Colonic mucosa (tissue), 4 donors: Measurements from ENCODE around the gene STX16. TPM values are rescaled to one million over a fixed set of nuclear protein-coding genes. Genes with fewer than 3 reads are reported as not detected.

Source experiments
- DNase-seq: peaks from one replicate; pipeline ENCODE4 v3.0.0-alpha.2; 2020
- H3K27ac ChIP-seq: fragments of 200-600 bp; one replicate; pipeline ENCODE4 v1.8.0; 2021
- H3K27me3 ChIP-seq: fragments of 200-600 bp; one replicate; pipeline ENCODE4 v1.8.0; 2021
- H3K36me3 ChIP-seq: fragments of 200-600 bp; one replicate; pipeline ENCODE4 v1.8.0; 2021
- H3K4me1 ChIP-seq: fragments of 200-600 bp; one replicate; pipeline ENCODE4 v1.8.0; 2021; ENCODE audit warnings: mild to moderate bottlenecking
- H3K4me3 ChIP-seq: fragments of 200-600 bp; one replicate; pipeline ENCODE4 v1.8.0; 2021
- H3K9ac ChIP-seq, 2 donors: one replicate each; pipeline ENCODE4 v1.7.0; 2013; ENCODE audit warnings: control low read depth in 2 of 2, low read depth in 2 of 2, low read length in 2 of 2
- H3K9me3 ChIP-seq: fragments of 200-600 bp; one replicate; pipeline ENCODE4 v1.8.0; 2021
- CTCF ChIP-seq: fragments of 200-600 bp; IDR thresholded peaks from one replicate; pipeline ENCODE4 v1.8.0; 2022; ENCODE audit warnings: antibody characterized with exemption, mild to moderate bottlenecking
- intact Hi-C: fragments of 100-400 bp; cut with DNase I; formaldehyde crosslinking; loops from one replicate; pipeline ENCODE4 v1.14.1; 2022
- total RNA-seq, 2 donors: library from RNA; stranded (reverse); fragmentation: NEBNext Ultra II Directional in 1 of 2; extraction: Animal tissue kit (Norgen Biotek cat#: 25700) in 1 of 2; gene quantifications; one replicate each; pipeline ENCODE4 v1.2.1, GENCODE V29; 2021
- donor health status: healthy.
- donor health status: DM: no; HTN: no; CAD: no.
- donor health status: DM: no; HTN: no; CAD: no.

STX16 gene
- total RNA-seq, 2 donors from 2014 or later, result 36.3 to 38.3 TPM

- H3K4me3 ChIP-seq, result no peak overlapping the region
- no peak overlapping the region for H3K27ac ChIP-seq
- H3K9ac ChIP-seq, result no peak overlapping the region
- no peaks in the 10 kb centered on the region for H3K4me1 ChIP-seq
- DNase-seq, result no peak
- no peak for TF ChIP-seq CTCF
- H3K36me3 ChIP-seq, result no peaks in the 10 kb centered on the region
- no peaks in the 10 kb centered on the region for H3K9me3 ChIP-seq
- no peaks in the 10 kb centered on the region for H3K27me3 ChIP-seq
- intact Hi-C loops, result no loop called here
Observed at GRCh38 chr20:58625585-58625984, 25.5 kb upstream of the STX16 start.

- no peak overlapping the region for H3K4me3 ChIP-seq
- no peaks in the 10 kb centered on the region for H3K4me1 ChIP-seq
- H3K27me3 ChIP-seq, result no peaks in the 10 kb centered on the region
- intact Hi-C loops, result no loop called here
- no peaks in the 10 kb centered on the region for H3K9me3 ChIP-seq
- no peak for DNase-seq
- no peaks in the 10 kb centered on the region for H3K36me3 ChIP-seq
- no peak overlapping the region for H3K27ac ChIP-seq
- H3K9ac ChIP-seq, result no peak overlapping the region
- TF ChIP-seq CTCF, result no peak
Observed at GRCh38 chr20:58626051-58626450, 25.0 kb upstream of the STX16 start.

- Histone ChIP-seq H3K4me3 (no peak overlapping the region), H3K27ac (no peak overlapping the region), H3K9ac (no peak overlapping the region), H3K27me3 (no peaks in the 10 kb centered on the region), H3K4me1 (no peaks in the 10 kb centered on the region), H3K9me3 (no peaks in the 10 kb centered on the region), H3K36me3 (no peaks in the 10 kb centered on the region)
- intact Hi-C loops, result no loop called here
- DNase-seq, result no peak
- TF ChIP-seq CTCF, result no peak
Observed at GRCh38 chr20:58627212-58628072, 23.6 kb upstream of the STX16 start.

GRCh38 chr20:58628491-58629214 lies 22.4 kb upstream of the STX16 start:
- Histone ChIP-seq H3K27me3 (no peaks in the 10 kb centered on the region), H3K4me3 (no peak overlapping the region), H3K4me1 (no peaks in the 10 kb centered on the region), H3K36me3 (no peaks in the 10 kb centered on the region), H3K27ac (no peak overlapping the region), H3K9ac (no peak overlapping the region), H3K9me3 (no peaks in the 10 kb centered on the region)
- no peak for DNase-seq
- no peak for TF ChIP-seq CTCF
- intact Hi-C loops, result no loop called here

- no peaks in the 10 kb centered on the region for H3K9me3 ChIP-seq
Observed at GRCh38 chr20:58629215-58629580, 21.9 kb upstream of the STX16 start.

More at GRCh38 chr20:58629215-58629580, 21.9 kb upstream of the STX16 start:
- Histone ChIP-seq H3K27me3 (no peaks in the 10 kb centered on the region), H3K27ac (no peak overlapping the region), H3K9ac (no peak overlapping the region), H3K36me3 (no peaks in the 10 kb centered on the region), H3K4me3 (no peak overlapping the region), H3K4me1 (no peaks in the 10 kb centered on the region)
- DNase-seq, result no peak
- intact Hi-C loops, result no loop called here
- TF ChIP-seq CTCF, result no peak
